Kidney (tissue), 14 donors: ENCODE results near the gene ABCA1. TPM values are rescaled to one million over a fixed set of nuclear protein-coding genes. Genes with fewer than 3 reads are reported as not detected.

ENCODE experiments used
- DNase-seq, 5 donors: peaks; one replicate each; pipeline ENCODE4 v3.0.0-alpha.2; 2013 to 2020
- FAIRE-seq: peaks from 2 replicates; lab custom pipeline; 2012; peaks lifted over from hg19 to GRCh38; lab: Jason Lieb, UNC
- H3K27ac ChIP-seq, 2 donors: one replicate each; pipeline ENCODE4 v1.7.0; 2013; ENCODE audit warnings: low read depth in 2 of 2, low read length in 2 of 2, inconsistent platforms in 1 of 2
- H3K27me3 ChIP-seq: one replicate; pipeline ENCODE4 v1.7.1; 2013; ENCODE audit warnings: low read length, inconsistent platforms; ENCODE audit not compliant: control insufficient read depth, insufficient read depth
- H3K36me3 ChIP-seq, 3 donors: one replicate each; pipeline versions ENCODE4 v1.7.0 to v1.7.1; 2013; ENCODE audit warnings: low read length in 3 of 3, control low read depth in 1 of 3, inconsistent platforms in 1 of 3; ENCODE audit not compliant: insufficient read depth in 3 of 3, control insufficient read depth in 2 of 3
- H3K4me1 ChIP-seq, 3 donors: one replicate each; pipeline versions ENCODE4 v1.7.0 to v1.7.1; 2013; ENCODE audit warnings: low read length in 3 of 3, inconsistent platforms in 1 of 3, low read depth in 1 of 3; ENCODE audit not compliant: control insufficient read depth in 2 of 3, insufficient read depth in 2 of 3
- H3K4me3 ChIP-seq, 3 donors: one replicate each; pipeline versions ENCODE4 v1.7.0 to v1.8.1; 2013; ENCODE audit warnings: low read length in 3 of 3, control low read depth in 1 of 3, inconsistent platforms in 1 of 3
- H3K9ac ChIP-seq, 3 donors: one replicate each; pipeline versions ENCODE4 v1.7.0 to v1.7.1; 2013; ENCODE audit warnings: low read length in 3 of 3, control low read depth in 1 of 3, inconsistent platforms in 1 of 3
- H3K9me3 ChIP-seq, 3 donors: one replicate each; pipeline versions ENCODE4 v1.7.0 to v1.7.1; 2013; ENCODE audit warnings: low read length in 3 of 3, control low read depth in 1 of 3, inconsistent platforms in 1 of 3; ENCODE audit not compliant: control insufficient read depth in 2 of 3, insufficient read depth in 1 of 3
- intact Hi-C: fragments of 100-400 bp; cut with DNase I; formaldehyde crosslinking; loops from one replicate; pipeline ENCODE4 v1.11.1; 2022
- polyA plus RNA-seq: library from polyadenylated mRNA; stranded (reverse); fragments of 350-450 nt; fragmentation: Illumina TruSeq; extraction: RNeasy Lipid Tissue Mini Kit (QIAGEN cat#74804); gene quantifications from one replicate; pipeline ENCODE4 v1.2.3, GENCODE V29; 2014; ENCODE audit warnings: low read depth, low replicate concordance; ENCODE audit not compliant: insufficient read depth
- total RNA-seq: library from RNA; stranded (reverse); fragmentation: NEBNext Ultra II Directional; extraction: Animal tissue kit (Norgen Biotek cat#: 25700); gene quantifications from one replicate; pipeline ENCODE4 v1.2.1, GENCODE V29; 2021
- TF ChIP-seq, protein P1 (sequence below): IDR thresholded peaks from 3 replicates; pipeline ENCODE4 v1.5.1; 2012; ENCODE audit warnings: mild to moderate bottlenecking, moderate library complexity, borderline replicate concordance; ENCODE audit not compliant: insufficient read depth; ENCODE audit errors: extremely low read depth
- donor health status: control.
- donor health status: control.
- donor health status: control.
- donor health status: control.
- donor health status: control.
- donor health status: DM: yes; HTN: yes; CAD: no.
- donor health status: Normal renal cell carcinoma (clear cell type).

ABCA1 gene
- total and polyA plus RNA-seq, 2 donors from 2014 or later: 1.4 to 26.1 TPM

GRCh38 chr9:104802110-104802509 is 125.8 kb downstream of the ABCA1 start:
- no peak overlapping the region for H3K27ac ChIP-seq
- TF ChIP-seq, protein P1, sequence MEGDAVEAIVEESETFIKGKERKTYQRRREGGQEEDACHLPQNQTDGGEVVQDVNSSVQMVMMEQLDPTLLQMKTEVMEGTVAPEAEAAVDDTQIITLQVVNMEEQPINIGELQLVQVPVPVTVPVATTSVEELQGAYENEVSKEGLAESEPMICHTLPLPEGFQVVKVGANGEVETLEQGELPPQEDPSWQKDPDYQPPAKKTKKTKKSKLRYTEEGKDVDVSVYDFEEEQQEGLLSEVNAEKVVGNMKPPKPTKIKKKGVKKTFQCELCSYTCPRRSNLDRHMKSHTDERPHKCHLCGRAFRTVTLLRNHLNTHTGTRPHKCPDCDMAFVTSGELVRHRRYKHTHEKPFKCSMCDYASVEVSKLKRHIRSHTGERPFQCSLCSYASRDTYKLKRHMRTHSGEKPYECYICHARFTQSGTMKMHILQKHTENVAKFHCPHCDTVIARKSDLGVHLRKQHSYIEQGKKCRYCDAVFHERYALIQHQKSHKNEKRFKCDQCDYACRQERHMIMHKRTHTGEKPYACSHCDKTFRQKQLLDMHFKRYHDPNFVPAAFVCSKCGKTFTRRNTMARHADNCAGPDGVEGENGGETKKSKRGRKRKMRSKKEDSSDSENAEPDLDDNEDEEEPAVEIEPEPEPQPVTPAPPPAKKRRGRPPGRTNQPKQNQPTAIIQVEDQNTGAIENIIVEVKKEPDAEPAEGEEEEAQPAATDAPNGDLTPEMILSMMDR: no peak
- intact Hi-C loops: no loop called here
- FAIRE-seq (no peak), DNase-seq (no peak)
- no peaks in the 10 kb centered on the region for H3K27me3 ChIP-seq
- H3K36me3 ChIP-seq: peaks cover 14 to 78% (median 51%) of the 10 kb centered on the region in 3 donors
- H3K9me3 ChIP-seq: no peaks in the 10 kb centered on the region
- no peak overlapping the region for H3K4me3 ChIP-seq
- no peak overlapping the region for H3K9ac ChIP-seq
- no peaks in the 10 kb centered on the region for H3K4me1 ChIP-seq

DNA sequence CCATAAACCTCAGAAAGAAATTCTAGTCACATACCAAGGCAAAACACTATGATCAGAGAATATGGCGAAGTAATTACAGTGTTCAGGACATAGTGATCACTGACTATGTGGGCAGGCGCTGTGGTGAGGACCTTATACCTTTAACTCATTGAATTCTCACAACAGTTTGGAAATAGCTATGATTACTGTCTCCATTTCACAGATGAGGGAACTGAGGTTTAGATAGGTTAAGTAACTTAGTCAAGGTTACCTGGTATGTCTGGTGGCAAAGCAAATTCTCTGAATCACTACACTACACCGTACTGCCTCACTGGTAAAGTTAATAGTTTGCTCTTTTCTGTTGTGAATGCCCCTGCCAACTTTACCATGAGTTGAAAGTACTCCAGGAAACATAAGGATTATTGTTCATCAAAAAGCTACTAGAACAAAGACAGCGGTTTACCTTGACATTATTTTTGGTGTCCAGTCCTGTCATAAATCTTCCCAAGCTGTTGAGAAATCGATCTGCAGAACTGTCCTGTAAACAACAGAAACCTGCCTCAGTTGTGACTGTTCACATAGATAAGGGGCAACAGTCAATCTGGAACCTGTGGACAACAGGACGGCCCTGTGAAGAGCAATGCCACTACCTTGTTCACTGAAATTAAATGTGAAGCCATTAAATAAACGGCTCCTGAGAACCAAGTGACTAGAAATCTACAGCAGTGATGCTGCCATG is 127.7 kb downstream of the ABCA1 start:
- Histone ChIP-seq H3K4me3 (no peak overlapping the region), H3K27me3 (no peaks in the 10 kb centered on the region), H3K36me3 (peaks cover 18 to 81% (median 58%) of the 10 kb centered on the region in 3 donors), H3K4me1 (no peaks in the 10 kb centered on the region), H3K27ac (no peak overlapping the region), H3K9ac (no peak overlapping the region), H3K9me3 (no peaks in the 10 kb centered on the region)
- FAIRE-seq (no peak), DNase-seq (no peak)
- TF ChIP-seq, protein P1: no peak
- intact Hi-C loops: no loop called here

DNA sequence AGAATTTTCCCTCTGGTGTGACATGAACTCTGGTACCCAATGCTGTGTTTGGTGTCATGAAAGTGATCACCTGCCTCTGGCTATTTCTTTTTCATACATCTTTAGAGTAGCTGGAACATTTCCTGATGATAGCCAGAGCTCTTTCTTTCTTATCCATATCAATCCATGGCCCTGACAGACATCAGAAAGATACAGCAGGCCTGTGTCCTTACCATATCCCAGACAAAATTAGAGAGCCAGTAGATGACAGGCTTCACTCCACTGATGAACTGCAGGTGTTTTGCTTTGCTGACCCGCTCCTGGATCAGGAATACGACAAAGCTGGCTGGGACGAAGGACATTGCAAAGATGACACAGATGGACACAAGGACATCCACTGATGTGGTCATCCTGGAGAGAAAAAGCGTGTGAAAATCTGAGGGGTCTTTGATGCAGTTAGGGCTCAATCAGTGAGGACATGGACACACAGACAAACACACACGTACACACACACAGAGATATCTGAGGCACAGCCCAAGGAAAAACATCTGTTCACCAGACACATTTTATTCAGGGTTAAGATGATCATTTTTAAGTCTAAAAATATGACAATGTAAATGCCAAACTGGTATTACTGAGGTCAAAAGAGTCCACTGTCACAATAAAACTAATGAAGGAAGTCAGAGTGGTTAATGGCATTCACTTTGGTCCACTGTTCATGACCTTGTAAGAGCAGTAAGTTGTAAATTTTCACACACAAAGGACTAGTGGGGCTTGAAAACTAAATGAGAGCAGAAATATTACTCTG is 129.6 kb downstream of the ABCA1 start:
- Histone ChIP-seq H3K9ac (no peak overlapping the region), H3K36me3 (peaks cover 23 to 81% (median 62%) of the 10 kb centered on the region in 3 donors), H3K4me1 (no peaks in the 10 kb centered on the region), H3K27ac (no peak overlapping the region), H3K27me3 (no peaks in the 10 kb centered on the region), H3K9me3 (no peaks in the 10 kb centered on the region), H3K4me3 (no peak overlapping the region)
- TF ChIP-seq, protein P1: no peak
- DNase-seq (peak in 1 of 5 donors; percentile 15), FAIRE-seq (no peak)
- intact Hi-C loops: no loop called here
